T-cell (primary cell): ENCODE measurements around the gene BCKDHB. TPM values are rescaled to one million over a fixed set of nuclear protein-coding genes. Genes with fewer than 3 reads are reported as not detected.

Experiments
- ATAC-seq, 4 experiments: fragments of 200-7000 bp in 3 of 4; fragments of 150-1000 bp in 1 of 4; cut with Tn5 transposase; replicated peaks in 1 of 4; 1 replicate in 3 of 4; 2 replicates in 1 of 4; pipeline ENCODE4 v1.10.0; 2021; ENCODE audit warnings: moderate library complexity in 3 of 4, mild to moderate bottlenecking in 2 of 4, moderate number of reproducible peaks in 1 of 4
- CTCF ChIA-PET, 2 donors: fragments of 300-600 bp; sonication (Branson Sonifier 250); formaldehyde crosslinking; loops; one replicate each; lab custom pipeline; 2022; ENCODE audit warnings: antibody characterized with exemption in 2 of 2; lab: Charles Lee
- POLR2A ChIA-PET, 2 donors: fragments of 300-600 bp; sonication (Branson Sonifier 250); formaldehyde crosslinking; loops; one replicate each; lab custom pipeline; 2022; ENCODE audit warnings: antibody characterized with exemption in 2 of 2; lab: Charles Lee
- DNase-seq, 35 experiments: peaks; one replicate each; pipeline versions ENCODE4 v3.0.0 to v3.0.0-alpha.2; 2013 to 2023
- H3K27ac ChIP-seq: one replicate; pipeline ENCODE4 v1.5.1; 2013; ENCODE audit warnings: low read length
- H3K27me3 ChIP-seq, 2 experiments: replicated peaks in 1 of 2; 1 replicate in 1 of 2; 2 replicates in 1 of 2; pipeline versions ENCODE4 v1.6.1 to v1.7.0; 2013; ENCODE audit warnings: low read length in 1 of 2, mixed read lengths in 1 of 2; ENCODE audit not compliant: control insufficient read depth in 2 of 2, insufficient read depth in 2 of 2; ENCODE audit errors: extremely low read depth in 1 of 2
- H3K36me3 ChIP-seq, 2 donors: 1 replicate in 1 of 2; 2 replicates in 1 of 2; pipeline versions ENCODE4 v1.6.1 to v1.7.0; 2013; ENCODE audit warnings: low read length in 1 of 2; ENCODE audit not compliant: control insufficient read depth in 2 of 2, insufficient read depth in 1 of 2; ENCODE audit errors: extremely low read depth in 1 of 2
- H3K4me1 ChIP-seq, 2 experiments: 1 replicate in 1 of 2; 2 replicates in 1 of 2; pipeline versions ENCODE4 v1.6.1 to v1.7.0; 2013; ENCODE audit warnings: low read length in 2 of 2, mixed read lengths in 1 of 2; ENCODE audit not compliant: insufficient read depth in 2 of 2, control insufficient read depth in 1 of 2; ENCODE audit errors: extremely low read depth in 1 of 2
- H3K4me3 ChIP-seq, 2 donors: 1 replicate in 1 of 2; 2 replicates in 1 of 2; pipeline versions ENCODE4 v1.5.1 to v1.7.0; 2013; ENCODE audit warnings: mild to moderate bottlenecking in 2 of 2, low read length in 1 of 2, moderate library complexity in 1 of 2; ENCODE audit not compliant: control insufficient read depth in 1 of 2; ENCODE audit errors: extremely low read depth in 1 of 2
- H3K9me3 ChIP-seq: 2 replicates; pipeline ENCODE4 v1.7.0; 2013
- H3K27ac Mint-ChIP-seq, 2 donors: one replicate each; pipeline ENCODE4 v1.8.0; 2020 to 2021; ENCODE audit warnings: mild to moderate bottlenecking in 2 of 2, mixed read lengths in 2 of 2
- H3K27me3 Mint-ChIP-seq, 2 donors: one replicate each; pipeline ENCODE4 v1.8.0; 2021 to 2022; ENCODE audit warnings: mixed read lengths in 2 of 2
- H3K36me3 Mint-ChIP-seq: one replicate; pipeline ENCODE4 v1.8.0; 2021; ENCODE audit warnings: mixed read lengths
- H3K4me1 Mint-ChIP-seq, 3 donors: one replicate each; pipeline ENCODE4 v1.8.0; 2020 to 2022; ENCODE audit warnings: mixed read lengths in 3 of 3, mild to moderate bottlenecking in 1 of 3
- H3K4me3 Mint-ChIP-seq, 3 donors: one replicate each; pipeline ENCODE4 v1.8.0; 2020 to 2022; ENCODE audit warnings: mild to moderate bottlenecking in 3 of 3, mixed read lengths in 3 of 3, moderate library complexity in 3 of 3
- H3K9me3 Mint-ChIP-seq, 3 donors: one replicate each; pipeline ENCODE4 v1.8.0; 2020 to 2022; ENCODE audit warnings: mixed read lengths in 3 of 3
- WGBS: methylation state at CpG from one replicate; pipeline ENCODE4 v1.1.5; 2013; ENCODE audit warnings: missing lambda C conversion rate; ENCODE audit not compliant: insufficient coverage; 5-methylcytosine and 5-hydroxymethylcytosine counted together
- total RNA-seq, 35 experiments: library from RNA in 6 of 35; stranded (reverse) in 6 of 35; fragments of 120-200 nt in 1 of 35; gene quantifications; one replicate each; pipeline versions ENCODE4 v1.2.1 to v1.2.4 and lab custom pipeline; 2013 to 2026

The BCKDHB gene
- total RNA-seq, 5 donors from 2014 or later (not counting 1 experiment from before 2014, with no cell fraction given): 14.1 to 18.7 (median 15.2) TPM

DNA sequence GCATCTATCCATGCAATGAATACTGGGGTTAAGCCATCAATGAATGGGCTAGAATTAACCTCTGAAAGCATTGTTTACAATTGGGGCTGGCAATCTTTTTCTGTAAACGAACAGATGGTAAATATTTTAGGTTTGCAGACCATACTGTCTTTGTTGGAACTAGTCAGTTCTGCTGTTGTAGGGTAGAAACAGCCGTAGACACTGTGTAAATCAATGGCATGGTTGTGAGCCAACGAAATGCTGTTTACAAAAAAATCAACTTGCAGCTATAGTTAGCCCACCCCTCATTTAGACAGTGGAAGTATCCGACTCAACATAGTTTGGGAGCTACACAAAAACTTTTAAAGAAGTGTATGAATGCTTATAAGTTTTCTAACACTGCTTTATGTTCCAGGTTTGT lies 91.5 kb downstream of the BCKDHB start:
- H3K4me1 Mint-ChIP-seq: no peaks in the 10 kb centered on the region
- H3K27ac Mint-ChIP-seq: no peak overlapping the region
- Histone ChIP-seq H3K36me3 (no peaks in the 10 kb centered on the region), H3K27me3 (no peaks in the 10 kb centered on the region), H3K4me3 (no peak overlapping the region), H3K27ac (no peak overlapping the region), H3K4me1 (no peaks in the 10 kb centered on the region), H3K9me3 (no peaks in the 10 kb centered on the region)
- H3K4me3 Mint-ChIP-seq: no peak overlapping the region
- H3K36me3 Mint-ChIP-seq: peaks cover 17% of the 10 kb centered on the region
- DNase-seq (no peak), ATAC-seq (no peak)
- WGBS: 88% methylated on average over 1 of the region's 4 CpGs
- no peaks in the 10 kb centered on the region for H3K9me3 Mint-ChIP-seq
- CTCF ChIA-PET: no interaction called here
- POLR2A ChIA-PET: interaction anchor here in 1 of 2 donors (0.8 kb wide), 1 partner anchor 32 kb away, joined by 4 read pairs; no protein-coding TSS in a partner anchor
- H3K27me3 Mint-ChIP-seq: no peaks in the 10 kb centered on the region

DNA sequence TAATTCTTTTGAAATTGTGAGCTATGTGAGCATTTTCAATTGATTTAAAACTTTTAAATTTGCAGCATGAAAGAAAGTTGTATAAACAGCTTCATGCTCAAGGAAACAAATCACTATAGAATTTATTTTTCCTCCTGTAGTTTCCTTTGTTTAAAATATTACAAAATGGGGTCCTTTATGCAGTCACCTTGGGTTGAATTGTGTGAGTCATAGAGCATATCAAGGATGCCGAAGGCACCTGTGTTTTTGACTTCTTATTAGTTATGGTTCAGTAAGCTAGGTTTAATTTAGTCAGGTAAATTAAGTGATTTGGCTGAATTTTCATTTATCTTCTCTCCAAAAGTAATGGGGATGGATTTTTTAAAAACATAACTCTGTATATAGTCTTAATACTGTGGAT lies 96.8 kb downstream of the BCKDHB start:
- Mint-ChIP-seq H3K27me3 (no peaks in the 10 kb centered on the region), H3K4me3 (no peak overlapping the region), H3K9me3 (no peaks in the 10 kb centered on the region), H3K4me1 (no peaks in the 10 kb centered on the region), H3K27ac (no peak overlapping the region), H3K36me3 (peaks cover 39% of the 10 kb centered on the region)
- CTCF ChIA-PET: interaction anchor here in 1 of 2 donors (0.8 kb wide), 1 partner anchor 14 kb away, joined by 3 read pairs; no protein-coding TSS in a partner anchor
- Histone ChIP-seq H3K9me3 (no peaks in the 10 kb centered on the region), H3K36me3 (peaks cover 0 to 6% of the 10 kb centered on the region in 2 donors), H3K27ac (no peak overlapping the region), H3K4me3 (no peak overlapping the region), H3K4me1 (no peaks in the 10 kb centered on the region), H3K27me3 (no peaks in the 10 kb centered on the region)
- DNase-seq (no peak), ATAC-seq (no peak)
- WGBS: no CpG with 5 or more reads among the region's 1 CpG
- POLR2A ChIA-PET: no interaction called here

- Mint-ChIP-seq H3K4me3 (no peak overlapping the region), H3K27me3 (no peaks in the 10 kb centered on the region), H3K36me3 (peaks cover 39% of the 10 kb centered on the region), H3K9me3 (no peaks in the 10 kb centered on the region), H3K27ac (no peak overlapping the region), H3K4me1 (no peaks in the 10 kb centered on the region)
- CTCF ChIA-PET: interaction anchor here (0.7 to 1.4 kb wide), 3 partner anchors 9 to 22 kb away, joined by 3 read pairs; no protein-coding TSS in a partner anchor
- no peak overlapping the region for H3K4me3 ChIP-seq
- H3K27ac ChIP-seq: no peak overlapping the region
- DNase-seq: no peak
- WGBS: 100% methylated on average over 1 of the region's 4 CpGs
- ATAC-seq: no peak
- H3K4me1 ChIP-seq: no peaks in the 10 kb centered on the region
- no peaks in the 10 kb centered on the region for H3K27me3 ChIP-seq
- POLR2A ChIA-PET: no interaction called here
- H3K36me3 ChIP-seq: peaks cover 0 to 6% of the 10 kb centered on the region in 2 donors
- H3K9me3 ChIP-seq: no peaks in the 10 kb centered on the region
Observed at GRCh38 chr6:80205404-80205803, 98.9 kb downstream of the BCKDHB start.

DNA sequence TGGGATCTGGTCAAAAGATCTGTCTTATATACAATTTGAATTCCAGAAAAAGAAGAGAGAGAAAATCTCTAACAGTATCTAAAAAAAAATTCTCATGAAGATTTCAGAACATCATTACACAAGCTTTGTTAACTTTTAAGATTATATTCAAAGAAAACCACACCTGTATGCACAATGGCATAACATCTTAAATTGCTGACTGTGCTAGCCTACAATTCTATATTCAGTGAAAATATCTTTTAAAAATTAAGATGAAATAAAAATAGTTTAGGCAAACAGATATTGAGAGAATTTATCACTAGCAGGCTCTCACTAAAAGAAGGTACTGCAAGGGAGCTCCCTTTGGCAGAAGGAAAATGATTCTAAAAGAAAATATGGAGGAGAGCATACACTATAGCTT lies 100.3 kb downstream of the BCKDHB start:
- POLR2A ChIA-PET: no interaction called here
- no peaks in the 10 kb centered on the region for H3K4me1 ChIP-seq
- no peak for ATAC-seq
- H3K27me3 ChIP-seq: no peaks in the 10 kb centered on the region
- no peak overlapping the region for H3K27ac ChIP-seq
- no peak for DNase-seq
- CTCF ChIA-PET: no interaction called here
- H3K4me3 ChIP-seq: no peak overlapping the region
- H3K4me1 Mint-ChIP-seq: no peaks in the 10 kb centered on the region
- no peaks in the 10 kb centered on the region for H3K9me3 ChIP-seq
- peaks cover 0 to 6% of the 10 kb centered on the region in 2 donors for H3K36me3 ChIP-seq
- H3K36me3 Mint-ChIP-seq: peaks cover 34% of the 10 kb centered on the region
- no peaks in the 10 kb centered on the region for H3K9me3 Mint-ChIP-seq
- no peak overlapping the region for H3K4me3 Mint-ChIP-seq
- H3K27me3 Mint-ChIP-seq: no peaks in the 10 kb centered on the region
- no peak overlapping the region for H3K27ac Mint-ChIP-seq

- H3K4me3 ChIP-seq: no peak overlapping the region
- no peak overlapping the region for H3K4me3 Mint-ChIP-seq
- H3K27ac ChIP-seq: no peak overlapping the region
- ATAC-seq: no peak
- POLR2A ChIA-PET: no interaction called here
- H3K9me3 Mint-ChIP-seq: no peaks in the 10 kb centered on the region
- no peaks in the 10 kb centered on the region for H3K4me1 ChIP-seq
- no peaks in the 10 kb centered on the region for H3K27me3 Mint-ChIP-seq
- H3K27me3 ChIP-seq: no peaks in the 10 kb centered on the region
- H3K27ac Mint-ChIP-seq: no peak overlapping the region
- H3K9me3 ChIP-seq: no peaks in the 10 kb centered on the region
- peaks cover 15% of the 10 kb centered on the region for H3K36me3 Mint-ChIP-seq
- DNase-seq: no peak
- whole genome bisulfite sequencing: no CpG with 5 or more reads among the region's 1 CpG
- H3K4me1 Mint-ChIP-seq: no peaks in the 10 kb centered on the region
- CTCF ChIA-PET: no interaction called here
- peaks cover 0 to 5% of the 10 kb centered on the region in 2 donors for H3K36me3 ChIP-seq
Observed at GRCh38 chr6:80209430-80209829, 103.0 kb downstream of the BCKDHB start.

DNA sequence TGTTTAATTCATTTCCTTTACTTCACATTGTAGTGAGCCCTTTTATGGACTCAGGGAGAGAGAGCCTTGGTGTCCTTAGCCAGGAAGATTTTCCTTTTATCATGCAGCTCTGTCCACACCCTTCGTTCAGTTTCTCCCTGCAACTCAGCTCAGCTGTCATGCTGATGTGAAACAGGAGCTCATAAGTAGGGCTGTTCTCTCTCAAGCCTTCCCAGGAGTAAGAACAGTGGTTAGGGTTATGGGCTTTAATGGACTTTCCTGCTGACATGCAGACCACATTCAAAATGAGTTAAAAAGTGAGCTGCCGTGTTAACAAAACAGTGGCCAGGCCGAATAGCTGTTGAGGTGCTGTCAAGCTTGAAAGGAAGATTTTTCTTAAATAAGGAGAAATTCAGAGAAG lies 104.1 kb downstream of the BCKDHB start:
- Mint-ChIP-seq H3K4me3 (no peak overlapping the region), H3K27ac (no peak overlapping the region), H3K9me3 (no peaks in the 10 kb centered on the region), H3K4me1 (no peaks in the 10 kb centered on the region), H3K27me3 (no peaks in the 10 kb centered on the region), H3K36me3 (peaks cover 5% of the 10 kb centered on the region)
- no CpG with 5 or more reads among the region's 3 CpGs for WGBS
- H3K36me3 ChIP-seq: no peaks in the 10 kb centered on the region
- ATAC-seq: no peak
- POLR2A ChIA-PET: no interaction called here
- CTCF ChIA-PET: no interaction called here
- H3K4me3 ChIP-seq: no peak overlapping the region
- no peaks in the 10 kb centered on the region for H3K27me3 ChIP-seq
- no peak for DNase-seq
- no peaks in the 10 kb centered on the region for H3K9me3 ChIP-seq
- no peaks in the 10 kb centered on the region for H3K4me1 ChIP-seq
- H3K27ac ChIP-seq: no peak overlapping the region

DNA sequence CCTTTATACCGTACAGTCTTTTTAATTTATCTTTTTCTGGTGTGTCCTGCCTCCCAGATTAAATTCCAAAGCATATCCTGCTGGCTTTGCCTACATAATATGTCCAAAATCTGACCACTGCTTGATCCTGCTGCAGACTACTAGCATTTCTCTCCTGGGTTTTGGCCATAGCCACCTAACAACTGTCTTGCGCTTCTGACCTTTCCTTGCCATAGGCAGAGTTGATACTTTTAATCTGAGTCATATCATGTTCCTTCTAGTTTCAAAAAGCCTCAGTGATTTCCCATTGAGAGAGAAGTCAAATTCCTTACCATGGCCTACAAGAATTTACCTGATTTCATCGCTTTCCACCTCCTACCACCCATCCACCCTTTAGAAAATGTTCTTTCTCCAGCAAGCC lies 104.8 kb downstream of the BCKDHB start:
- H3K27ac ChIP-seq: no peak overlapping the region
- H3K4me3 ChIP-seq: no peak overlapping the region
- Mint-ChIP-seq H3K27ac (no peak overlapping the region), H3K4me1 (no peaks in the 10 kb centered on the region), H3K9me3 (no peaks in the 10 kb centered on the region), H3K4me3 (no peak overlapping the region), H3K27me3 (no peaks in the 10 kb centered on the region), H3K36me3 (peaks cover 3% of the 10 kb centered on the region)
- POLR2A ChIA-PET: no interaction called here
- ATAC-seq: no peak
- no peaks in the 10 kb centered on the region for H3K4me1 ChIP-seq
- H3K27me3 ChIP-seq: no peaks in the 10 kb centered on the region
- no peaks in the 10 kb centered on the region for H3K9me3 ChIP-seq
- CTCF ChIA-PET: no interaction called here
- WGBS: 88% methylated on average over 1 of the region's 3 CpGs
- no peaks in the 10 kb centered on the region for H3K36me3 ChIP-seq
- DNase-seq: no peak
